NB4 (cell line): Measurements from ENCODE around the gene LMBRD1.
A peak's percentile ranks its signal among the peaks of the same experiment; 100 is the strongest.

Experiments
- DNase-seq: peaks from one replicate; pipeline ENCODE4 v3.0.0; 2010; ENCODE audit warnings: low read depth
- H3K4me3 ChIP-seq: one replicate; pipeline ENCODE4 v1.5.1; 2011; ENCODE audit warnings: mild to moderate bottlenecking, low read depth, low read length, moderate library complexity
- MYC ChIP-seq: IDR thresholded peaks from 2 replicates; pipeline ENCODE4 v1.6.1; 2011; ENCODE audit warnings: low read depth, low read length
- POLR2A ChIP-seq: IDR thresholded peaks from 2 replicates; pipeline ENCODE4 v1.6.1; 2011; ENCODE audit warnings: mild to moderate bottlenecking; ENCODE audit not compliant: insufficient read length; ENCODE audit errors: extremely low read depth
- TF ChIP-seq, protein P1 (sequence below): IDR thresholded peaks from one replicate; pipeline ENCODE4 v1.5.1; 2012; ENCODE audit warnings: low read depth, low read length
- TF ChIP-seq, protein P2 (sequence below): IDR thresholded peaks from 2 replicates; pipeline ENCODE4 v1.6.1; 2011; ENCODE audit warnings: low read depth, low read length

LMBRD1 gene

DNA sequence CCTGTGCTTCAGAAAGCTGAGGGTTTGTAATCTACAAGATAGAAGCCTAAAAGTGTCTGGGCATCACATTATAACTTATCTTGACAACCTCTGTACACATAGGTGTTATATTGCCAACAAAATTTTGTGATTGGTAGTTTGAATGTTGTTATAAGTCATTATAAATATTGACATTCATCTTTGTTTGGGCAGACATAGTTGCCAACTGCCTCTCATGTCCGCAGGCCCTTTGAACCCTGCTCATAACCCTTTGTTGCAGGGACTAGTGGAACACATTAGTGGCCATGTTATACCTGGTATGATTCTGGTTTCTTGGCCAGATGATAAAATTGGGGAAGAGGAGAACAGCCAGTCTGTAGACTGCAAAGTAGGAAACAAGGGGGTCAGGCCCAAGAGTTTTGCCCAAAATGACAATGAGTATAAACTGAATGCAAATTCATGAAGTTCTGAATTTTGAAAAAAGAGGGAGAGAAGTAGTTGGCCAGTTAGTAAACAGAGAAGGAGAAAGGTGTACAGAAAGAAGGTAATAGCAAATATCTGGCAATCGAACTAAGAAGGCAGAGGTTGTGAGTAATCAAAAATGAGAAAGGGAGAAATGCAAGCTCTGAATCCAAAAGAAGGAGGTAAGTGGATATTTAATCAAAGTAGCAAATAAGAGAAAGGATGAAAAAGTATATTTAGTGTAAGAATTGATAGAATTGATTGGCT, 21.6 kb upstream of the LMBRD1 start:
- DNase-seq, result no peak
- no peak overlapping the region for H3K4me3 ChIP-seq
- TF ChIP-seq, protein P1, sequence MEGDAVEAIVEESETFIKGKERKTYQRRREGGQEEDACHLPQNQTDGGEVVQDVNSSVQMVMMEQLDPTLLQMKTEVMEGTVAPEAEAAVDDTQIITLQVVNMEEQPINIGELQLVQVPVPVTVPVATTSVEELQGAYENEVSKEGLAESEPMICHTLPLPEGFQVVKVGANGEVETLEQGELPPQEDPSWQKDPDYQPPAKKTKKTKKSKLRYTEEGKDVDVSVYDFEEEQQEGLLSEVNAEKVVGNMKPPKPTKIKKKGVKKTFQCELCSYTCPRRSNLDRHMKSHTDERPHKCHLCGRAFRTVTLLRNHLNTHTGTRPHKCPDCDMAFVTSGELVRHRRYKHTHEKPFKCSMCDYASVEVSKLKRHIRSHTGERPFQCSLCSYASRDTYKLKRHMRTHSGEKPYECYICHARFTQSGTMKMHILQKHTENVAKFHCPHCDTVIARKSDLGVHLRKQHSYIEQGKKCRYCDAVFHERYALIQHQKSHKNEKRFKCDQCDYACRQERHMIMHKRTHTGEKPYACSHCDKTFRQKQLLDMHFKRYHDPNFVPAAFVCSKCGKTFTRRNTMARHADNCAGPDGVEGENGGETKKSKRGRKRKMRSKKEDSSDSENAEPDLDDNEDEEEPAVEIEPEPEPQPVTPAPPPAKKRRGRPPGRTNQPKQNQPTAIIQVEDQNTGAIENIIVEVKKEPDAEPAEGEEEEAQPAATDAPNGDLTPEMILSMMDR, result no peak
- TF ChIP-seq MYC, result no peak
- no peak for TF ChIP-seq POLR2A
- TF ChIP-seq, protein P2, sequence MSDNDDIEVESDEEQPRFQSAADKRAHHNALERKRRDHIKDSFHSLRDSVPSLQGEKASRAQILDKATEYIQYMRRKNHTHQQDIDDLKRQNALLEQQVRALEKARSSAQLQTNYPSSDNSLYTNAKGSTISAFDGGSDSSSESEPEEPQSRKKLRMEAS, result no peak

DNA sequence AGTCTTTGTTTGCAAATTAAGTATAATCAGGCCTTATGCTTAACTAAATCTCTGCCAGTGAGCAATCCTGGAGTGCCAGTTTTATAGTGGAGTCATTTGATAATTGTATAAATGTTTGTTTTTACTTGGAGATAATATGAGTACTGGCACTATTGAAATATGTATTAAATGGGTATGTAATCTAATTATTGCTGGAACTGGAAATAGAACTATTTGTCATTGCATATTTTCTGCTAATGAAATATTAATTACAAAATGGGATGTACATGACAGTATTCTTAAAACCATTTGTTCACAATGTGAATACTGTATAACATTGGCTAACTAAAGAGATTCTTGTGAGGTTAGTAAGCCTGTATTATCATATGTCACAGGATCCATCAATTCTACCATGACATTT, 20.5 kb upstream of the LMBRD1 start:
- no peak overlapping the region for H3K4me3 ChIP-seq
- no peak for TF ChIP-seq POLR2A
- TF ChIP-seq, protein P1, result no peak
- TF ChIP-seq, protein P2, result no peak
- no peak for TF ChIP-seq MYC
- DNase-seq, result no peak

DNA sequence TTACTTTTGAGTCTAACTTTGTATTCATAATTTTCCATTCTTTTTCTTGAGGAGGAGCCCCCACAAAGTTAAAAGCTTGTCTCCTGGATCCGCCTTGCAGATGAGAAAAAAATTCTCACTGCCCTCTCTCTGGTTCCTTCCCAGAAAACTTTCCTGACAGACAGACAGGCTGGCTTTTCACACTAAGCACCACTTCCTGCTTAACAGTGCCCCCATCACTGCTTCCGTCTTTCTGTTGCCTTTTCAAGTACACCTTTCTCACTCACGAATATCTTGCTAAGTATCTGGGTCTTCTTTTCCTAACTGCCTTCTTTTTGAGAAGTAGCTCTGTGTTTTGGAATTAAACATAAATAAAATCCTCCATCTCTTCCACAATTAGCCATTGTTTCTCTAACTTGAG, 19.8 kb upstream of the LMBRD1 start:
- no peak for DNase-seq
- H3K4me3 ChIP-seq, result no peak overlapping the region
- TF ChIP-seq, protein P2, result no peak
- TF ChIP-seq MYC (no peak), POLR2A (no peak)
- TF ChIP-seq, protein P1, result no peak

DNA sequence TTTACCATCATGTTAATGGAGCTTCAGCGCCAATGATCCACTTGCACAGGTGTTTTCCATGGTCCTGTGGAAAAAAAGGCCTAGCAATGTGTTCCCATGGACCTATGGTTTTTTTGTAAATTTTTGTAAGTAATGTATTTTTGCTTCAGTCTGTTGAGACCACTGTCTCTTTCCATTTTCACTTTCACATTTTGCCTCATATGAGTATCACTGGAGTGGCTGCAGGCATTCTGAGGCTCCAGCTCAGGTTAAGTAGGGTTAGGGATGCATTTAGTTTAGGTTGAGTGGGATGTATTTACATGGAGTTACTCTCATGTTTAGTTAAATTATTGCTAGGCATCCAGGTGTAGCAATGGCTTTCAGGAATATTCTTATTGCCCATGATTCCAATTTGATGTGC, 19.2 kb upstream of the LMBRD1 start:
- no peak for TF ChIP-seq POLR2A
- TF ChIP-seq, protein P1, result no peak
- TF ChIP-seq, protein P2, result no peak
- TF ChIP-seq MYC, result no peak
- no peak for DNase-seq
- no peak overlapping the region for H3K4me3 ChIP-seq

DNA sequence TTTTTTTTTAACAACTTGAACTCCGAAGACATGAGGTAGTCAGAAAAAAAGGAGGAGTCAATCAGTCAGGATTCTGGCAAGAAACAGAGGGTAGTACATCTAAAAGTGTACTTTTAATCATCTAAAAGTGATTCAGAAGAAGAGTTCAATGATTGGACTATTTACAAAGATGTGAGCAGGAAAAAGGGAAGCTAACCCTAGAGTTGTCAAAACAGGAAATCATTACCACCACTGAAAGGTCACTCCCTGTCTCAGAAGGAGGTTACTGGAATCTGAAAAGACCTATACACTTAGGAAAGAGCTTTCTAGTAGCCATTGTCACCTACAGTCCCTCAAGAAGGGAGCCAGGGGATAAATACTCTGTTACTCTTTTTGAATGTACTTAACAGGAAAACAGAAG, 16.7 kb upstream of the LMBRD1 start:
- H3K4me3 ChIP-seq, result no peak overlapping the region
- TF ChIP-seq MYC, result no peak
- TF ChIP-seq, protein P1, result no peak
- DNase-seq, result peak; percentile 69
